Adipocyte (in vitro differentiated cells): ENCODE data around the gene GNAL.
"Not testable (repeated sequence)": the region's sequence is repeated elsewhere in the genome, so short reads cannot be mapped to it uniquely, and the experiment has no call there.

Source experiments
- DNase-seq: peaks from one replicate; pipeline ENCODE4 v3.0.0-alpha.2; 2015; ENCODE audit warnings: low read depth
- H3K27me3 ChIP-seq: replicated peaks from 2 replicates; pipeline ENCODE4 v1.7.0; 2013; ENCODE audit warnings: mild to moderate bottlenecking, low read length, moderate library complexity; ENCODE audit not compliant: control insufficient read depth, insufficient read depth
- H3K36me3 ChIP-seq: 2 replicates; pipeline ENCODE4 v1.7.0; 2013; ENCODE audit warnings: low read length, mild to moderate bottlenecking, moderate library complexity; ENCODE audit not compliant: control insufficient read depth, insufficient read depth, severe bottlenecking
- H3K4me1 ChIP-seq: 2 replicates; pipeline ENCODE4 v1.7.0; 2013; ENCODE audit warnings: mild to moderate bottlenecking, low read length, moderate library complexity; ENCODE audit not compliant: control insufficient read depth, insufficient read depth
- H3K4me3 ChIP-seq: 2 replicates; pipeline ENCODE4 v1.7.0; 2013; ENCODE audit warnings: mild to moderate bottlenecking, low read length, moderate library complexity
- H3K9ac ChIP-seq: 2 replicates; pipeline ENCODE4 v1.7.0; 2013; ENCODE audit warnings: mild to moderate bottlenecking, low read length, moderate library complexity
- H3K9me3 ChIP-seq: 2 replicates; pipeline ENCODE4 v1.7.0; 2013; ENCODE audit warnings: mild to moderate bottlenecking, low read length, moderate library complexity; ENCODE audit not compliant: control insufficient read depth

Gene GNAL

GRCh38 chr18:11690660-11691059 lies 1.6 kb downstream of the GNAL start:
- H3K4me3 ChIP-seq, H3K9me3 ChIP-seq, H3K36me3 ChIP-seq, H3K9ac ChIP-seq, DNase-seq, H3K4me1 ChIP-seq: not testable (repeated sequence)
- peaks cover 26% of the 10 kb centered on the region for H3K27me3 ChIP-seq

- Histone ChIP-seq H3K9me3 (no peaks in the 10 kb centered on the region), H3K36me3 (no peaks in the 10 kb centered on the region), H3K4me3 (no peak overlapping the region), H3K9ac (no peak overlapping the region), H3K4me1 (no peaks in the 10 kb centered on the region), H3K27me3 (peaks cover 12% of the 10 kb centered on the region)
- no peak for DNase-seq
Measured at GRCh38 chr18:11695736-11696135, 6.7 kb downstream of the GNAL start.

- H3K9me3 ChIP-seq: no peaks in the 10 kb centered on the region
- no peak overlapping the region for H3K9ac ChIP-seq
- no peaks in the 10 kb centered on the region for H3K4me1 ChIP-seq
- no peak overlapping the region for H3K4me3 ChIP-seq
- H3K27me3 ChIP-seq: peaks cover 12% of the 10 kb centered on the region
- H3K36me3 ChIP-seq: no peaks in the 10 kb centered on the region
- no peak for DNase-seq
Measured at GRCh38 chr18:11696451-11696850, 7.4 kb downstream of the GNAL start.

GRCh38 chr18:11700876-11701275 lies 11.8 kb downstream of the GNAL start:
- DNase-seq: no peak
- Histone ChIP-seq H3K9me3 (no peaks in the 10 kb centered on the region), H3K9ac (no peak overlapping the region), H3K4me3 (no peak overlapping the region), H3K4me1 (no peaks in the 10 kb centered on the region), H3K27me3 (peaks cover 5% of the 10 kb centered on the region), H3K36me3 (no peaks in the 10 kb centered on the region)

GRCh38 chr18:11710578-11710977 lies 21.5 kb downstream of the GNAL start:
- peaks cover 9% of the 10 kb centered on the region for H3K27me3 ChIP-seq
- no peak for DNase-seq
- no peak overlapping the region for H3K9ac ChIP-seq
- no peak overlapping the region for H3K4me3 ChIP-seq
- no peaks in the 10 kb centered on the region for H3K4me1 ChIP-seq
- H3K36me3 ChIP-seq: no peaks in the 10 kb centered on the region
- peaks cover 17% of the 10 kb centered on the region for H3K9me3 ChIP-seq

GRCh38 chr18:11713756-11714155 lies 24.7 kb downstream of the GNAL start:
- Histone ChIP-seq H3K4me1 (no peaks in the 10 kb centered on the region), H3K36me3 (no peaks in the 10 kb centered on the region)
- DNase-seq: no peak

GRCh38 chr18:11714244-11714918 lies 25.3 kb downstream of the GNAL start:
- Histone ChIP-seq H3K36me3 (no peaks in the 10 kb centered on the region), H3K4me3 (no peak overlapping the region)

More at GRCh38 chr18:11713756-11714155, 24.7 kb downstream of the GNAL start:
- H3K27me3 ChIP-seq: peaks cover 9% of the 10 kb centered on the region
- peaks cover 15% of the 10 kb centered on the region for H3K9me3 ChIP-seq
- H3K9ac ChIP-seq: no peak overlapping the region
- H3K4me3 ChIP-seq: no peak overlapping the region

GRCh38 chr18:11716767-11717315 lies 27.8 kb downstream of the GNAL start:
- H3K4me3 ChIP-seq, H3K4me1 ChIP-seq, H3K9ac ChIP-seq, DNase-seq, H3K9me3 ChIP-seq, H3K36me3 ChIP-seq, H3K27me3 ChIP-seq: not testable (repeated sequence)

More at GRCh38 chr18:11714244-11714918, 25.3 kb downstream of the GNAL start:
- H3K9ac ChIP-seq: no peak overlapping the region
- H3K9me3 ChIP-seq: peaks cover 10% of the 10 kb centered on the region
- no peak for DNase-seq
- peaks cover 9% of the 10 kb centered on the region for H3K27me3 ChIP-seq
- H3K4me1 ChIP-seq: no peaks in the 10 kb centered on the region

GRCh38 chr18:11719050-11719449 lies 30.0 kb downstream of the GNAL start:
- no peaks in the 10 kb centered on the region for H3K9me3 ChIP-seq
- no peak overlapping the region for H3K4me3 ChIP-seq
- DNase-seq: no peak

GRCh38 chr18:11719621-11720020 lies 30.6 kb downstream of the GNAL start:
- H3K36me3 ChIP-seq: no peaks in the 10 kb centered on the region
- H3K9me3 ChIP-seq: no peaks in the 10 kb centered on the region
- no peaks in the 10 kb centered on the region for H3K4me1 ChIP-seq
- H3K9ac ChIP-seq: no peak overlapping the region
- DNase-seq: no peak
- no peak overlapping the region for H3K4me3 ChIP-seq
- H3K27me3 ChIP-seq: peaks cover 8% of the 10 kb centered on the region

More at GRCh38 chr18:11719050-11719449, 30.0 kb downstream of the GNAL start:
- Histone ChIP-seq H3K9ac (no peak overlapping the region), H3K4me1 (no peaks in the 10 kb centered on the region), H3K36me3 (no peaks in the 10 kb centered on the region), H3K27me3 (peaks cover 4% of the 10 kb centered on the region)

- Histone ChIP-seq H3K4me3 (no peak overlapping the region), H3K4me1 (no peaks in the 10 kb centered on the region), H3K27me3 (peaks cover 8% of the 10 kb centered on the region), H3K36me3 (no peaks in the 10 kb centered on the region), H3K9ac (no peak overlapping the region), H3K9me3 (no peaks in the 10 kb centered on the region)
- no peak for DNase-seq
Measured at GRCh38 chr18:11721720-11722119, 32.7 kb downstream of the GNAL start.

- no peak overlapping the region for H3K4me3 ChIP-seq
- peaks cover 20% of the 10 kb centered on the region for H3K27me3 ChIP-seq
- no peak for DNase-seq
- H3K9ac ChIP-seq: no peak overlapping the region
- H3K9me3 ChIP-seq: no peaks in the 10 kb centered on the region
- H3K4me1 ChIP-seq: no peaks in the 10 kb centered on the region
- H3K36me3 ChIP-seq: no peaks in the 10 kb centered on the region
Measured at GRCh38 chr18:11724781-11725180, 35.7 kb downstream of the GNAL start.
